OCI-LY7 (cell line): ENCODE measurements around the gene IQSEC1.

ENCODE experiments used
- CTCF ChIP-seq: fragments of 200-600 bp; sonication (generic); conservative IDR thresholded peaks from 2 replicates; pipeline ENCODE4 v1.5.1; 2014; ENCODE audit warnings: mild to moderate bottlenecking, antibody characterized with exemption, low read length, moderate library complexity, mixed read lengths
- EZH2phosphoT487 ChIP-seq: fragments of 200-600 bp; sonication (generic); IDR thresholded peaks from 2 replicates; pipeline ENCODE4 v1.6.1; 2018; ENCODE audit warnings: low read depth, borderline replicate concordance, mild to moderate bottlenecking, mixed run types, antibody characterized with exemption, low read length, moderate library complexity, mixed read lengths

GRCh38 chr3:13086531-13086981 lies 13.3 kb upstream of the IQSEC1 start:
- no peak for TF ChIP-seq CTCF
- no peak for TF ChIP-seq EZH2phosphoT487
